OCI-LY1 (cell line): ENCODE results near the gene HHEX.
"Not testable (repeated sequence)": the region's sequence is repeated elsewhere in the genome, so short reads cannot be mapped to it uniquely, and the experiment has no call there.

Experiments
- H2AFZ ChIP-seq: fragments of 200-600 bp; sonication (generic), shearing (Covaris generic); 2 replicates; pipeline ENCODE4 v1.6.0; 2014; ENCODE audit warnings: antibody characterized with exemption, mild to moderate bottlenecking, low read length
- H3F3A ChIP-seq: fragments of 200-600 bp; sonication (generic), shearing (Covaris generic); 2 replicates; pipeline ENCODE4 v1.6.0; 2014; ENCODE audit warnings: mild to moderate bottlenecking, antibody characterized with exemption, low read length, moderate library complexity; ENCODE audit not compliant: insufficient read depth
- H3K27ac ChIP-seq: fragments of 200-600 bp; sonication (generic); 2 replicates; pipeline ENCODE4 v1.5.1; 2014; ENCODE audit warnings: low read length, mixed run types, mild to moderate bottlenecking, low read depth; ENCODE audit not compliant: poor library complexity, severe bottlenecking
- H3K27me3 ChIP-seq: fragments of 200-600 bp; sonication (generic); 2 replicates; pipeline ENCODE4 v1.6.0; 2014; ENCODE audit warnings: antibody characterized with exemption, mild to moderate bottlenecking, low read length, moderate library complexity; ENCODE audit not compliant: insufficient read depth
- H3K36me3 ChIP-seq: fragments of 200-600 bp; sonication (generic); 2 replicates; pipeline ENCODE4 v1.6.1; 2014; ENCODE audit warnings: mild to moderate bottlenecking, antibody characterized with exemption, low read length, moderate library complexity, mixed read lengths; ENCODE audit not compliant: insufficient read depth
- H3K4me1 ChIP-seq: fragments of 200-600 bp; sonication (generic); 2 replicates; pipeline ENCODE4 v1.5.1; 2014; ENCODE audit warnings: mild to moderate bottlenecking, low read length, moderate library complexity; ENCODE audit not compliant: insufficient read depth, severe bottlenecking
- H3K4me2 ChIP-seq: fragments of 200-600 bp; sonication (generic), shearing (Covaris generic); 2 replicates; pipeline ENCODE4 v1.6.1; 2014; ENCODE audit warnings: low read length
- H3K4me3 ChIP-seq: fragments of 200-600 bp; sonication (generic); 2 replicates; pipeline ENCODE4 v1.5.1; 2014; ENCODE audit warnings: low read length, low read depth, mild to moderate bottlenecking, mixed read lengths; ENCODE audit not compliant: poor library complexity, severe bottlenecking
- H3K79me2 ChIP-seq: fragments of 200-600 bp; shearing (Covaris generic); 2 replicates; pipeline ENCODE4 v1.6.1; 2016; ENCODE audit warnings: mixed run types, low read length, mixed read lengths; ENCODE audit not compliant: insufficient read depth
- H3K9ac ChIP-seq: fragments of 200-600 bp; sonication (generic), shearing (Covaris generic); 2 replicates; pipeline ENCODE4 v1.6.1; 2014; ENCODE audit warnings: mild to moderate bottlenecking, low read length, mixed read lengths
- H3K9me2 ChIP-seq: fragments of 200-600 bp; sonication (generic), shearing (Covaris generic); 2 replicates; pipeline ENCODE4 v1.6.1; 2014; ENCODE audit warnings: low read depth, mild to moderate bottlenecking, low read length, mixed read lengths
- H3K9me3 ChIP-seq: fragments of 200-600 bp; shearing (Covaris generic); 2 replicates; pipeline ENCODE4 v1.6.1; 2014; ENCODE audit warnings: low read length, mixed read lengths
- H4K20me1 ChIP-seq: fragments of 200-600 bp; sonication (generic), shearing (Covaris generic); 2 replicates; pipeline ENCODE4 v1.6.0; 2016; ENCODE audit warnings: mild to moderate bottlenecking, low read length; ENCODE audit not compliant: insufficient read depth
- CTCF ChIP-seq: fragments of 200-600 bp; sonication (generic), shearing (Covaris generic); IDR thresholded peaks from 2 replicates; pipeline ENCODE4 v1.5.1; 2017; ENCODE audit warnings: mild to moderate bottlenecking, antibody characterized with exemption, low read length, moderate library complexity, mixed read lengths
- EZH2 ChIP-seq: fragments of 200-600 bp; sonication (generic), shearing (Covaris generic); IDR thresholded peaks from 2 replicates; pipeline ENCODE4 v1.8.0; 2017; ENCODE audit warnings: borderline replicate concordance, mixed run types, mild to moderate bottlenecking, antibody characterized with exemption, low read length, moderate library complexity, mixed read lengths

The HHEX gene

GRCh38 chr10:92644921-92645320 lies 44.8 kb upstream of the HHEX start:
- Histone ChIP-seq H4K20me1 (no peaks in the 10 kb centered on the region), H3K4me3 (no peak overlapping the region), H2AFZ (no peak overlapping the region), H3K36me3 (peaks cover 68% of the 10 kb centered on the region), H3F3A (no peaks in the 10 kb centered on the region), H3K4me1 (no peaks in the 10 kb centered on the region), H3K9me3 (no peaks in the 10 kb centered on the region), H3K27ac (no peak overlapping the region), H3K4me2 (no peak overlapping the region), H3K9me2 (no peaks in the 10 kb centered on the region), H3K79me2 (no peaks in the 10 kb centered on the region), H3K27me3 (no peaks in the 10 kb centered on the region), H3K9ac (no peak overlapping the region)
- no peak for TF ChIP-seq CTCF
- no peak for TF ChIP-seq EZH2

GRCh38 chr10:92650864-92651263 lies 38.9 kb upstream of the HHEX start:
- not testable (repeated sequence) for H3K79me2 ChIP-seq, H3K9me3 ChIP-seq, H3K9me2 ChIP-seq, H3K4me1 ChIP-seq, H4K20me1 ChIP-seq, H3K4me2 ChIP-seq, H3F3A ChIP-seq, H2AFZ ChIP-seq, H3K4me3 ChIP-seq, H3K9ac ChIP-seq, H3K27me3 ChIP-seq, H3K27ac ChIP-seq
- peaks cover 82% of the 10 kb centered on the region for H3K36me3 ChIP-seq

- no peak for TF ChIP-seq EZH2
- TF ChIP-seq CTCF: no peak
- no peaks in the 10 kb centered on the region for H3F3A ChIP-seq
- no peak overlapping the region for H3K9ac ChIP-seq
- no peaks in the 10 kb centered on the region for H3K9me3 ChIP-seq
- no peak overlapping the region for H3K4me2 ChIP-seq
- H2AFZ ChIP-seq: no peak overlapping the region
- no peaks in the 10 kb centered on the region for H3K79me2 ChIP-seq
- H3K27me3 ChIP-seq: no peaks in the 10 kb centered on the region
- H3K4me1 ChIP-seq: no peaks in the 10 kb centered on the region
- no peak overlapping the region for H3K27ac ChIP-seq
- peaks cover 42% of the 10 kb centered on the region for H3K36me3 ChIP-seq
- no peaks in the 10 kb centered on the region for H3K9me2 ChIP-seq
- H3K4me3 ChIP-seq: no peak overlapping the region
- no peaks in the 10 kb centered on the region for H4K20me1 ChIP-seq
Observed at GRCh38 chr10:92655426-92655825, 34.3 kb upstream of the HHEX start.

GRCh38 chr10:92656266-92656961 lies 33.3 kb upstream of the HHEX start:
- Histone ChIP-seq H3K4me1 (no peaks in the 10 kb centered on the region), H3K9me3 (no peaks in the 10 kb centered on the region), H3K4me3 (no peak overlapping the region), H3K9ac (no peak overlapping the region), H3F3A (no peaks in the 10 kb centered on the region), H3K4me2 (no peak overlapping the region), H3K79me2 (no peaks in the 10 kb centered on the region), H3K36me3 (peaks cover 35% of the 10 kb centered on the region), H4K20me1 (no peaks in the 10 kb centered on the region), H2AFZ (no peak overlapping the region), H3K27ac (no peak overlapping the region), H3K27me3 (no peaks in the 10 kb centered on the region), H3K9me2 (no peaks in the 10 kb centered on the region)
- no peak for TF ChIP-seq CTCF
- TF ChIP-seq EZH2: no peak
